HepG2 (cell line): ENCODE measurements around the gene IFI30. TPM values are rescaled to one million over a fixed set of nuclear protein-coding genes. Genes with fewer than 3 reads are reported as not detected.

ENCODE experiments used
- ATAC-seq: fragments of 200-7000 bp; cut with Tn5 transposase; 3 replicates; pipeline ENCODE4 v1.9.1; 2020; ENCODE audit warnings: mild to moderate bottlenecking, moderate library complexity
- BruUV-seq: library from RNA; stranded (reverse); fragments of 400-500 nt; replicated peaks from 2 replicates; lab custom pipeline; 2021; lab: Mats Ljungman, UMichigan
- CTCF ChIA-PET: fragments of 300-600 bp; formaldehyde crosslinking; extraction: SDS; loops from one replicate; lab custom pipeline; 2021; ENCODE audit warnings: low total read pairs, inconsistent platforms, low intra/inter-chr PET ratio; lab: Yijun Ruan, JAX
- POLR2A ChIA-PET: fragments of 350-600 bp; sonication (Branson Sonifier 250); formaldehyde crosslinking; loops from one replicate; lab custom pipeline; 2020; ENCODE audit warnings: antibody characterized with exemption, inconsistent platforms; lab: Yijun Ruan, JAX
- DNase-seq: peaks from one replicate; pipeline ENCODE4 v3.0.0-alpha.2; 2015; ENCODE audit warnings: low spot score
- FAIRE-seq: peaks from 3 replicates; lab custom pipeline; 2011; peaks lifted over from hg19 to GRCh38; lab: Jason Lieb, UNC
- H2AFZ ChIP-seq: one replicate; pipeline ENCODE4 v1.6.1; 2011; ENCODE audit warnings: low read length, inconsistent platforms
- H3K27ac ChIP-seq: fragments of 300-600 bp; 3 replicates; pipeline ENCODE4 v1.8.0; 2011; ENCODE audit warnings: mixed run types, mild to moderate bottlenecking, mixed read lengths, low read length, inconsistent platforms; ENCODE audit not compliant: insufficient read depth; ENCODE audit errors: extremely low read length
- H3K27me3 ChIP-seq, 2 experiments: fragments of 200-600 bp in 1 of 2; 2 replicates in 1 of 2; 3 replicates in 1 of 2; pipeline versions ENCODE4 v1.6.0 to v1.8.0; 2011; ENCODE audit warnings: low read length in 2 of 2, mild to moderate bottlenecking in 2 of 2, moderate library complexity in 2 of 2, inconsistent platforms in 1 of 2; ENCODE audit not compliant: insufficient read depth in 2 of 2, control insufficient read depth in 1 of 2
- H3K36me3 ChIP-seq, 2 experiments: fragments of 200-600 bp in 1 of 2; replicated peaks in 1 of 2; 2 replicates in 1 of 2; 3 replicates in 1 of 2; pipeline versions ENCODE4 v1.5.1 to v1.8.0; 2011; ENCODE audit warnings: low read length in 2 of 2, inconsistent platforms in 1 of 2; ENCODE audit not compliant: insufficient read depth in 2 of 2, control insufficient read depth in 1 of 2
- H3K4me1 ChIP-seq: 2 replicates; pipeline ENCODE4 v1.5.1; 2012; ENCODE audit warnings: low read length, inconsistent platforms; ENCODE audit not compliant: insufficient read depth
- H3K4me2 ChIP-seq: 2 replicates; pipeline ENCODE4 v1.6.0; 2011; ENCODE audit warnings: low read depth, low read length, inconsistent platforms
- H3K4me3 ChIP-seq, 3 experiments: fragments of 200-600 bp in 1 of 3; sonication (generic), shearing (Covaris generic) in 1 of 3; replicated peaks in 1 of 3; 2 replicates each; pipeline ENCODE4 v1.5.1; 2011 to 2016; ENCODE audit warnings: low read length in 3 of 3, inconsistent platforms in 2 of 3, low read depth in 2 of 3, mild to moderate bottlenecking in 2 of 3, control low read depth in 1 of 3, mixed read lengths in 1 of 3; ENCODE audit not compliant: insufficient read depth in 1 of 3
- H3K79me2 ChIP-seq: one replicate; pipeline ENCODE4 v1.6.1; 2011; ENCODE audit warnings: low read length, inconsistent platforms; ENCODE audit not compliant: insufficient read depth
- H3K9ac ChIP-seq: 2 replicates; pipeline ENCODE4 v1.6.0; 2011; ENCODE audit warnings: mild to moderate bottlenecking, low read depth, low read length, inconsistent platforms; ENCODE audit not compliant: insufficient read depth
- H3K9me3 ChIP-seq: 2 replicates; pipeline ENCODE4 v1.5.1; 2012; ENCODE audit warnings: mild to moderate bottlenecking, low read length
- H4K20me1 ChIP-seq: 2 replicates; pipeline ENCODE4 v1.6.0; 2011; ENCODE audit warnings: inconsistent platforms, mild to moderate bottlenecking, low read length, moderate library complexity; ENCODE audit not compliant: insufficient read depth
- SSRP1 ChIP-seq: IDR thresholded peaks from 2 replicates; pipeline ENCODE4 v1.6.1; 2016; ENCODE audit warnings: control low read depth
- THAP7 ChIP-seq: sonication (generic); formaldehyde crosslinking; IDR thresholded peaks from 2 replicates; pipeline ENCODE4 v1.8.1; 2023; ENCODE audit warnings: mild to moderate bottlenecking, missing genetic modification reagents
- TSC22D2 ChIP-seq: sonication (generic); formaldehyde crosslinking; IDR thresholded peaks from 2 replicates; pipeline ENCODE4 v1.5.1; 2020; ENCODE audit warnings: missing genetic modification reagents, mild to moderate bottlenecking, borderline replicate concordance
- ZNF180 ChIP-seq: sonication (generic); formaldehyde crosslinking; IDR thresholded peaks from 2 replicates; pipeline ENCODE4 v1.4.0; 2020; ENCODE audit warnings: low read depth, missing genetic modification reagents, borderline replicate concordance
- ZNF597 ChIP-seq: sonication (generic); formaldehyde crosslinking; IDR thresholded peaks from 2 replicates; pipeline ENCODE4 v1.5.0; 2020; ENCODE audit warnings: missing genetic modification reagents
- ZNF678 ChIP-seq: sonication (generic); formaldehyde crosslinking; IDR thresholded peaks from 2 replicates; pipeline ENCODE4 v1.4.0; 2020; ENCODE audit warnings: mild to moderate bottlenecking, missing genetic modification reagents
- WGBS: methylation state at CpG from one replicate; pipeline ENCODE4 v1.1.6; 2017; ENCODE audit warnings: low lambda C conversion rate; 5-methylcytosine and 5-hydroxymethylcytosine counted together
- in situ Hi-C: cut with HindIII; loops from 2 replicates; pipeline ENCODE4 v1.10.0; 2017; ENCODE audit warnings: low pct_unique_long_range_greater_than_20kb; ENCODE audit not compliant: extremely low pct_ligation_motif_present
- intact Hi-C: fragments of 100-400 bp; cut with micrococcal nuclease; formaldehyde crosslinking; loops from one replicate; pipeline ENCODE4 v1.10.0; 2022; ENCODE audit not compliant: unreplicated experiment
- polyA plus RNA-seq, 8 experiments: library from polyadenylated mRNA; depleted of rRNA in 3 of 8; stranded (reverse) in 7 of 8; unstranded in 1 of 8; fragments of >200 nt; fragmentation: Illumina TruSeq in 4 of 8; extraction: Trizol in 4 of 8; gene quantifications; 2 replicates each; pipeline versions ENCODE4 v1.2.1 to v1.2.3, GENCODE V29; 2011 to 2016; ENCODE audit warnings: low read depth in 4 of 8, missing spikeins in 1 of 8, mixed read lengths in 1 of 8; ENCODE audit not compliant: insufficient read depth in 1 of 8
- total RNA-seq, 5 experiments: library from RNA; depleted of rRNA; stranded (reverse); fragments of >200 nt; fragmentation: Illumina TruSeq; extraction: Trizol; gene quantifications; 2 replicates each; pipeline ENCODE4 v1.2.3, GENCODE V29; 2016; ENCODE audit warnings: low read depth in 1 of 5
- TF ChIP-seq, protein P1 (sequence below): sonication (generic); formaldehyde crosslinking; IDR thresholded peaks from 2 replicates; pipeline ENCODE4 v1.4.0; 2020; ENCODE audit warnings: missing genetic modification reagents, borderline replicate concordance
- TF ChIP-seq, protein P2 (sequence below): sonication (generic); formaldehyde crosslinking; IDR thresholded peaks from 2 replicates; pipeline ENCODE4 v1.4.0; 2020; ENCODE audit warnings: missing genetic modification reagents, borderline replicate concordance
- TF ChIP-seq, protein P3 (sequence below): IDR thresholded peaks from 2 replicates; pipeline ENCODE4 v1.6.1; 2016; ENCODE audit warnings: control low read depth
- TF ChIP-seq, protein P4 (sequence below): sonication (generic); formaldehyde crosslinking; IDR thresholded peaks from 2 replicates; pipeline ENCODE4 v1.5.0; 2020; ENCODE audit warnings: mild to moderate bottlenecking, missing genetic modification reagents, borderline replicate concordance
- TF ChIP-seq, protein P5 (sequence below): sonication (generic); formaldehyde crosslinking; IDR thresholded peaks from 2 replicates; pipeline ENCODE4 v1.5.0; 2020; ENCODE audit warnings: mild to moderate bottlenecking, low read depth, missing genetic modification reagents, borderline replicate concordance

IFI30 gene
- total and polyA plus RNA-seq, 2 of the 13 experiments (the other 11 are each of a cell fraction or from before 2014, with no cell fraction given), result 25.0 to 79.4 TPM

GRCh38 chr19:18149596-18149975, 24.0 kb upstream of the IFI30 start:
- H3K36me3 ChIP-seq, result peaks cover 10 to 22% of the 10 kb centered on the region in 2 experiments; a peak in 4 of 5 replicates
- H3K9ac ChIP-seq, result no peak overlapping the region
- ChIA-PET CTCF (no interaction called here), POLR2A (no interaction called here)
- FAIRE-seq, result no peak
- H3K4me3 ChIP-seq, result no peak overlapping the region
- no peaks in the 10 kb centered on the region for H3K9me3 ChIP-seq
- H4K20me1 ChIP-seq, result no peaks in the 10 kb centered on the region
- no peaks in the 10 kb centered on the region; a peak in 1 of 5 replicates for H3K27me3 ChIP-seq
- intact Hi-C loops (no loop called here), in situ Hi-C loops (no loop called here)
- H3K4me1 ChIP-seq, result peaks cover 24% of the 10 kb centered on the region
- no TSS peak for BruUV-seq
- no peak for ATAC-seq
- peaks cover 13% of the 10 kb centered on the region for H3K79me2 ChIP-seq
- no peak overlapping the region for H3K4me2 ChIP-seq
- H3K27ac ChIP-seq, result no peak overlapping the region
- no peak for DNase-seq
- no peak overlapping the region for H2AFZ ChIP-seq
- WGBS, result 89% methylated on average over 13 of the region's 16 CpGs
- TF ChIP-seq TSC22D2 (CRISPR knock-in tag) (no peak), THAP7 (no peak), ZNF597 (CRISPR knock-in tag) (no peak), ZNF180 (CRISPR knock-in tag) (no peak), SSRP1 (CRISPR knock-in tag) (no peak), ZNF678 (no peak)
- TF ChIP-seq, protein P1, sequence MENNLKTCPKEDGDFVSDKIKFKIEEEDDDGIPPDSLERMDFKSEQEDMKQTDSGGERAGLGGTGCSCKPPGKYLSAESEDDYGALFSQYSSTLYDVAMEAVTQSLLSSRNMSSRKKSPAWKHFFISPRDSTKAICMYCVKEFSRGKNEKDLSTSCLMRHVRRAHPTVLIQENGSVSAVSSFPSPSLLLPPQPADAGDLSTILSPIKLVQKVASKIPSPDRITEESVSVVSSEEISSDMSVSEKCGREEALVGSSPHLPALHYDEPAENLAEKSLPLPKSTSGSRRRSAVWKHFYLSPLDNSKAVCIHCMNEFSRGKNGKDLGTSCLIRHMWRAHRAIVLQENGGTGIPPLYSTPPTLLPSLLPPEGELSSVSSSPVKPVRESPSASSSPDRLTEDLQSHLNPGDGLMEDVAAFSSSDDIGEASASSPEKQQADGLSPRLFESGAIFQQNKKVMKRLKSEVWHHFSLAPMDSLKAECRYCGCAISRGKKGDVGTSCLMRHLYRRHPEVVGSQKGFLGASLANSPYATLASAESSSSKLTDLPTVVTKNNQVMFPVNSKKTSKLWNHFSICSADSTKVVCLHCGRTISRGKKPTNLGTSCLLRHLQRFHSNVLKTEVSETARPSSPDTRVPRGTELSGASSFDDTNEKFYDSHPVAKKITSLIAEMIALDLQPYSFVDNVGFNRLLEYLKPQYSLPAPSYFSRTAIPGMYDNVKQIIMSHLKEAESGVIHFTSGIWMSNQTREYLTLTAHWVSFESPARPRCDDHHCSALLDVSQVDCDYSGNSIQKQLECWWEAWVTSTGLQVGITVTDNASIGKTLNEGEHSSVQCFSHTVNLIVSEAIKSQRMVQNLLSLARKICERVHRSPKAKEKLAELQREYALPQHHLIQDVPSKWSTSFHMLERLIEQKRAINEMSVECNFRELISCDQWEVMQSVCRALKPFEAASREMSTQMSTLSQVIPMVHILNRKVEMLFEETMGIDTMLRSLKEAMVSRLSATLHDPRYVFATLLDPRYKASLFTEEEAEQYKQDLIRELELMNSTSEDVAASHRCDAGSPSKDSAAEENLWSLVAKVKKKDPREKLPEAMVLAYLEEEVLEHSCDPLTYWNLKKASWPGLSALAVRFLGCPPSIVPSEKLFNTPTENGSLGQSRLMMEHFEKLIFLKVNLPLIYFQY (CRISPR knock-in tag), result no peak
- TF ChIP-seq, protein P2, sequence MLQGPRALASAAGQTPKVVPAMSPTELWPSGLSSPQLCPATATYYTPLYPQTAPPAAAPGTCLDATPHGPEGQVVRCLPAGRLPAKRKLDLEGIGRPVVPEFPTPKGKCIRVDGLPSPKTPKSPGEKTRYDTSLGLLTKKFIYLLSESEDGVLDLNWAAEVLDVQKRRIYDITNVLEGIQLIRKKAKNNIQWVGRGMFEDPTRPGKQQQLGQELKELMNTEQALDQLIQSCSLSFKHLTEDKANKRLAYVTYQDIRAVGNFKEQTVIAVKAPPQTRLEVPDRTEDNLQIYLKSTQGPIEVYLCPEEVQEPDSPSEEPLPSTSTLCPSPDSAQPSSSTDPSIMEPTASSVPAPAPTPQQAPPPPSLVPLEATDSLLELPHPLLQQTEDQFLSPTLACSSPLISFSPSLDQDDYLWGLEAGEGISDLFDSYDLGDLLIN (CRISPR knock-in tag), result no peak
- TF ChIP-seq, protein P3, sequence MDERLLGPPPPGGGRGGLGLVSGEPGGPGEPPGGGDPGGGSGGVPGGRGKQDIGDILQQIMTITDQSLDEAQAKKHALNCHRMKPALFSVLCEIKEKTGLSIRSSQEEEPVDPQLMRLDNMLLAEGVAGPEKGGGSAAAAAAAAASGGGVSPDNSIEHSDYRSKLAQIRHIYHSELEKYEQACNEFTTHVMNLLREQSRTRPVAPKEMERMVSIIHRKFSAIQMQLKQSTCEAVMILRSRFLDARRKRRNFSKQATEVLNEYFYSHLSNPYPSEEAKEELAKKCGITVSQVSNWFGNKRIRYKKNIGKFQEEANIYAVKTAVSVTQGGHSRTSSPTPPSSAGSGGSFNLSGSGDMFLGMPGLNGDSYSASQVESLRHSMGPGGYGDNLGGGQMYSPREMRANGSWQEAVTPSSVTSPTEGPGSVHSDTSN, result no peak
- TF ChIP-seq, protein P4, sequence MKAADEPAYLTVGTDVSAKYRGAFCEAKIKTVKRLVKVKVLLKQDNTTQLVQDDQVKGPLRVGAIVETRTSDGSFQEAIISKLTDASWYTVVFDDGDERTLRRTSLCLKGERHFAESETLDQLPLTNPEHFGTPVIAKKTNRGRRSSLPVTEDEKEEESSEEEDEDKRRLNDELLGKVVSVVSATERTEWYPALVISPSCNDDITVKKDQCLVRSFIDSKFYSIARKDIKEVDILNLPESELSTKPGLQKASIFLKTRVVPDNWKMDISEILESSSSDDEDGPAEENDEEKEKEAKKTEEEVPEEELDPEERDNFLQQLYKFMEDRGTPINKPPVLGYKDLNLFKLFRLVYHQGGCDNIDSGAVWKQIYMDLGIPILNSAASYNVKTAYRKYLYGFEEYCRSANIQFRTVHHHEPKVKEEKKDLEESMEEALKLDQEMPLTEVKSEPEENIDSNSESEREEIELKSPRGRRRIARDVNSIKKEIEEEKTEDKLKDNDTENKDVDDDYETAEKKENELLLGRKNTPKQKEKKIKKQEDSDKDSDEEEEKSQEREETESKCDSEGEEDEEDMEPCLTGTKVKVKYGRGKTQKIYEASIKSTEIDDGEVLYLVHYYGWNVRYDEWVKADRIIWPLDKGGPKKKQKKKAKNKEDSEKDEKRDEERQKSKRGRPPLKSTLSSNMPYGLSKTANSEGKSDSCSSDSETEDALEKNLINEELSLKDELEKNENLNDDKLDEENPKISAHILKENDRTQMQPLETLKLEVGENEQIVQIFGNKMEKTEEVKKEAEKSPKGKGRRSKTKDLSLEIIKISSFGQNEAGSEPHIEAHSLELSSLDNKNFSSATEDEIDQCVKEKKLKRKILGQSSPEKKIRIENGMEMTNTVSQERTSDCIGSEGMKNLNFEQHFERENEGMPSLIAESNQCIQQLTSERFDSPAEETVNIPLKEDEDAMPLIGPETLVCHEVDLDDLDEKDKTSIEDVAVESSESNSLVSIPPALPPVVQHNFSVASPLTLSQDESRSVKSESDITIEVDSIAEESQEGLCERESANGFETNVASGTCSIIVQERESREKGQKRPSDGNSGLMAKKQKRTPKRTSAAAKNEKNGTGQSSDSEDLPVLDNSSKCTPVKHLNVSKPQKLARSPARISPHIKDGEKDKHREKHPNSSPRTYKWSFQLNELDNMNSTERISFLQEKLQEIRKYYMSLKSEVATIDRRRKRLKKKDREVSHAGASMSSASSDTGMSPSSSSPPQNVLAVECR, result no peak
- TF ChIP-seq, protein P5, sequence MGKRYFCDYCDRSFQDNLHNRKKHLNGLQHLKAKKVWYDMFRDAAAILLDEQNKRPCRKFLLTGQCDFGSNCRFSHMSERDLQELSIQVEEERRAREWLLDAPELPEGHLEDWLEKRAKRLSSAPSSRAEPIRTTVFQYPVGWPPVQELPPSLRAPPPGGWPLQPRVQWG (CRISPR knock-in tag), result no peak
